ENCODE results near the gene GJD4.

Gene GJD4

DNA sequence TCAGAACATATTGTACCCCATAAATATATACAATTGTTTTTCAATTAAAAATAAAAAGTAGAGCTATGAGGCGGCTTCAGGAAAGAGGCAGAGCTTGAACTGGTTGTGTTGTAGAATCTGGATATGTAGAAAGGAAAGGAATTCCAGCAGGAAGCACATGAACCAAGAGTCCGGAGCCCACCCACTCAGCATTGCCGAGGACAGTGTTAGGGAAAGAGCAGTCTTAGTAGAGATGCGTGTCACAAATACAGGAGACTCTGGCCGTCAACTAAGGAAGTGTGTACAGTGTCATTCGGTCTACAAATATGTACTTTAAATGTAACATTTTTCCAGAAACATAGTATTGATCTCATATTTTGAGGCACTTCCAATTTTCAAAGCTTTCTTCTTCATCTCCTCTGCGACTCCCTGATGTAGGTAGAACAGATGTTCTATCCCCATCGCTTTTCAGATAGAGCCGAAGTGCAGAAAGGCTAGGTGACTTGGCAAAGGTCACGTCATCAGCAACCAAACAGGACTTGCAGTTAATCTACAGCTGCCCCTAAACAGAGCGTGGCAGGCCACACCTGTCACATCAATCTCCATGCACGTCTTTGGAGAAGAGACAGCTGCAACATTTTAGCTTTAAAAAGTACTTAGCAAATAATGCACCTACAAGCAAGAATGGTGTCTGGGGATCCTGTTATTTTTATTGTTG lies 25.3 kb upstream of the GJD4 start:
- DNase-seq, result no peak

DNA sequence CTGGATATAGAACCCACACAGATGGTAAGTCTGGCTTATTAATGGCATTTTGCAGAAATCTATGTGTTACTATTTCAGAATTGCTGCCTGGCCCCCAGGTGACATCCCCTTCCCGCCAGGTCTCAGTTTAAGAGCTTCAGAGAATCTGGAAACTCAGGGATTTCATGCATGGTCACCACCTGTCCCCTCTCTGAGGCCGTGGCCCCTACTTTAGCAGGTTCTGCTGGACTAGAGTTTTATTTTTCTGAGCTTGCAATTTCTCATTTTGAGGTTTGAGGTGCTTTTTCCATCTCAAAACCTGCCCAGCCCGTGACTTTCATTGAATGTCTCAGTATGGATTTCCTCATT lies 24.7 kb upstream of the GJD4 start:
- DNase-seq, result no peak

DNA sequence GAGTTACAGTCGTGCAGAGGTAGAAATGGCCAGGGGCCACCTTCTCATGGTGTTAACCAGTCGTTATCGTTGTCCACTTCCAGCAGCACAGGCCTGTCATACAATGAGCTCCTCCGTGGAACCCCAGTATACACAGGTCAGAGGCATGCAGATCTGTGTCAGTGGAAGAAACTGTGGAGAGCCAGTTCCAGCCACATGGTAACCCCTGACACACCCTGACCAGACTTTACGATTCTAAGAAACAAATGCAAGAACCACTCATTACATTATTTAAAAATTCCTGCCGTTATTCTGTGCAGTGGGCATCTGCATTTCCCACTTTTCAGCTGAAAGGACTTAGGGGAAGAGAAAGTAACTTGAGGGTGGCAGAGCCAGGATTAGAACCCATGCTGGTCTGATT lies 23.5 kb upstream of the GJD4 start:
- DNase-seq, result no peak

DNA sequence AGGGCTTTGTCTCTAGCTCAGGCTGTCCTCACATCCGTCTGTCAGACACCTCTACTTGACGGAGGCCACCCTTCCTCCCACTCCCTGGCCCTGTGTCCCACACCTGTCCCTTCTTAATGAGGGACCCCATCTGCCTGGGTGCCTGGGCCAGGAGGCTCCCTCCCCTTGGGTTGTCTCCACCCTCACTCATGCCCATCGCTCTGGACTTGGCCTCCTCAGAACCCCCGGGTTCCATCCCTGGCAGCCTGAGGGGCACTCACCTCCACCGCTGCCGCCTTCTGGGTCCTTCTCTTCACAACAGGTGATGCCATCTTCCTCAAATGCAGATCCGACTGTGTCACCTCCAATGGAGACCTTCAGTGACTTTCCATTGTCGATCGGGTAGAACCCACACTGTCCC lies 20.2 kb upstream of the GJD4 start:
- DNase-seq, result no peak

DNA sequence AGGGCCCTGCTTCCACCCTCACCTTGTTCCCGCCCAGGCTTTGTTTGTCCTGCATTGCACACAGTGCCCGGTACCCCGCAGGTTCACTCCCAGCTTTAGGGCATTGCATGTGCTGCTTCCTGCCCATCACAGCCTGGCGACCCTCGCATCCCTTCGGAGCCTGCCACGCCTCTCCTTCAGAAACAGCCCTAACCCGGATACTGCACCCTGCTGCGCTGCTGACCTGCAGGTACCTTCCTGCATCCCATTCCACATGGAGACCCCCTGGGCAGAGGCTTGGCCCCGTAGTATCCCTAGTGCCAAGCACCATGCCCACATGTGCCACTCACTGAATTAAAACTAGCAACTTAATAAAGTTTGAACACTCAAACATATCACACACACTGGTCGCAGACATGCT lies 19.8 kb upstream of the GJD4 start:
- DNase-seq, result no peak

DNA sequence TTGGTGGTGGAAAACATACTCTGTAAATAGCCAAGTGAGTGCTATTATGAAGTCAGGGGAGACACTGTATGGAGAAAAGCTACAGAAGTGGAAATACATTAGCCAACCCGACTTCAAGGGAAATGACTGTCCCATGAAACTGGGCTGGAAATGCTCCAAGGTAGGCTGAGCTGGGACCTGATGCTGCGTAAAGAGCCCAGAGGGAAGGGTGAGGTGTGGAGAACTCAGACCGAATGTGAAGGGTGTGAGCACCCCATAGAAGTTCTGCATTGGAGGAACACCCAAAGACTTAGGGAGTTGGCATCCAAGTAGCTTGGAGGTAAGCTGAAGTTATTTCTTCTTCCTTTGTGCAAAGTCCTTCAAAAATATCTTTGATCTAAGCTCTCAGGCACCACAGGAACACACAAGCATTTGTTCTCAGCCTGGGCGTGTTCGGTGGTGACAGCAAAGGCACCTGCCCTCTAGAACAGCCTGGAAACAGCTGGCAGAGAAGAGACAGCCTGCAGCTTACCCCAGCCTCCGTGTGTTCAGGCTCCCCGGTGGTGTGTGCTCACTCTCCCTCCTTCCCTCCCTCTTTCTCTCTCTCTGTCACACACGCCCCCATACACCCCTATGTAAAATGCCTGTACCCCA lies 19.1 kb upstream of the GJD4 start:
- DNase-seq, result no peak

DNA sequence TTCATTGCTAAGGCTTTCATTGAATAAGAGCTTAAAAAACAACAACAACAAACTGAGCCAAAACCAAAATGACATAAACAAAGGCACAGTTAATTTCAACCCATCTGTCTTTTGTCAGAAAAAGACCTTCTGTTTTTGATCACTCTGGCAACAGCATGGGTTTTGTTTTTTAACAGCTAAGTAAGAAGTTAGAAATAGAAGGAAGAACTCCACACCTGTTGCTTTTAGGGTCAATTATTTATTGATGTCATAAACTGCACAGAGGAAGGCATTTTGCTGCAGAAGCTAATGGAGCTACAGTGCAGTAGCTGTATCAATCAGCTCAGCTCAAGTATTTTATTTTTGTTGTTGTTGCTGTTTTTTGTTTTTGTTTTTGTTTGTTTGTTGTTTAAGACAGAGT lies 16.3 kb upstream of the GJD4 start:
- no peak for DNase-seq

DNA sequence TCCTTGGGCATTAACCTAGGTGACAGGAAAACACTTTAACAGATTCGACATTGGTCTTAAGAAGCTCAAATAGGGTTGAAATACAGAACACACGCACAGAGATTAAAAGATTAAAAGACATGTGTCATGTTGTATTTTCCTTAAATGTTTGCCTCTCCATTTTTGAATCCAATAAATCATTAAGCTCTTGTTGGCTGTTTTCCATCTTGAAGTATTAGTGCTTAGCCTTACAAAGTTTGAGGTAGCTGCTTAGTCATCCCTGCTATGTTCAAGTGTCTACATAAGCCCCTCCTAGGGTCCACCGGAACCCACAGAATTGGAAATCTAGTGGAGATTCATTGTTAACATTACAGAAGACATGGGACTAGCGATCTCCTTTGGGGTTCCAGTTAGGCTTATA lies 12.7 kb upstream of the GJD4 start:
- DNase-seq, result no peak

DNA sequence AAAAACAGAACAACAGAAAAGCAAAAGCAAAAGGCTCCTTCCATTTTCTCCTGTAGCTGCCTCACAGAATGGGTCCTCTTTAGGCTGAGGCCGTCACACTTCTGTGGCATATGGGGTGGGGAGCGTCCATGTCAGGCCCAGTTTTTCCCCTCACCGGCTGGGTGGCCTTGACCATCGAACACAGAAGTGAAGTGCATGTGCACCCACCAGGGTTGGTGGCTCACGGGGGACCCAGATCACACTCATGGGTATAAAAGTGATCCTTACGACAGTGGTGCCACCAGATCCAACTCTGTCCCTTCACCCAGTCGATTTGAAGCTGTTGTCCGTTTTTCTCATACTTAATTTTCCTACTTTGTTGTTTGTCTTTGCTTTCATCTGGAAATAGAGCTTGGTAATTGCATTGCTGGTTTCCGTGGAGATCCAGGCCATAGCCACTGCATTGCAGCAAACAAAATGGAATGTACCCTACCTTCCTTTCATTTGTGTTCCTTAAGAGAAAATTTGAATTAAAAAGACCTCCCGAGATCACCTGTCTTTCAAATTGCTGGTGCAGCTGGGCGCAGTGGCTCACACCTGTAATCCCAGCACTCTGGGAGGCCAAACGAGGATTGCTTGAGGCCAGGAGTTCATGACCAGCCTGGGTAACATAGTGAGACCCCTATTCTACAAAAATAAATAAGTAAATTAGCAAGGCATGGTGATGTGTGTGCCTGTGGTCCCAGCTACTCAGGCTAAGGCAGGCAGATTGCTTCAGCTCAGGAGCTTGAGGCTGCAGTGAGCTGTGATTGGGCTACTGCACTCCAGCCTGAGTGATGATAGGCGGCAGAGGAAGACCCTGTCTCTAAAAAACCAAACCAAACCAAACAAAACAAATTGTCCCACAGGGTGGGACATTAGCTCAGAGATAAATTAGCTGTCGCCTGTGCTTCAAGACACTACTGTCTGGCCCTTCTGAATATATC lies 10.7 kb upstream of the GJD4 start:
- no peak for DNase-seq

DNA sequence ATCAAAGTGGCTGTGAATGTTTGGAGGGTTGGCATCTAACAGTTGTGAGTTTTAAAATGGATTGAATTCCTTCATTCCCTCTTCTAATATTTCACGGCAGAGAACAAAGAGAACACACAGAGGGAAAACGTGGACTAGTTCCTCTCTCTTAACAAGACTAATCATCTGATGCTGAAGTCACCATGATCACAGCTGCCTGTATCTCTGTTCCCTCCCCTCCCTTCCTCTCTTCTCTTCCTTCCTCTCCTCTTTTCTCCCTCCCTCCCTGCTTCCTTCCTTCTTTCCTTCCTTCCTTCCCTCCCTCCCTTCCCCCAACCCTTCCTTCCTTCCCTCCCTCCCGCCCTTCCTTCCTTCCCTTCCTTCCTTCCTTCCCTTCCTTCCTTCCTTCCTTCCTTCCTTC lies 10.0 kb upstream of the GJD4 start:
- no peak for DNase-seq

DNA sequence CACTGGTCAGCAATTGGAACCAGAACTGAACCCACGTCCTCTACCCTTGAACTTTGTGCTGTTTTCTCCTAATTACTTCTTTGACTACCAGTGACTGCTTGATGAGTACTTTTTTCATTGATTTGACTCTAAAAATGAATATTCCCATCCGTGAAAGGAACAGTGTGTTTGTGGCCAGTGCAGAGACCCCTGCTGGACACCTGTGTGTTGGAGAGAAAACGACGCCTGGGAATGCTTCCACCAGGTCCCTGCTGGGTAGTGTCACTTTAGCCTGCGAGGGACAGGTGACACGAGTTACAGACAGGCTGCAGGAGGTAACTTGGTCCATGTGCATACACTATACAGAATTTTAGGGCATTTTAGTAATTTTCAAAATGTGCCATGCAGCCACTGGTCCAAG lies 6.8 kb upstream of the GJD4 start:
- no peak for DNase-seq

DNA sequence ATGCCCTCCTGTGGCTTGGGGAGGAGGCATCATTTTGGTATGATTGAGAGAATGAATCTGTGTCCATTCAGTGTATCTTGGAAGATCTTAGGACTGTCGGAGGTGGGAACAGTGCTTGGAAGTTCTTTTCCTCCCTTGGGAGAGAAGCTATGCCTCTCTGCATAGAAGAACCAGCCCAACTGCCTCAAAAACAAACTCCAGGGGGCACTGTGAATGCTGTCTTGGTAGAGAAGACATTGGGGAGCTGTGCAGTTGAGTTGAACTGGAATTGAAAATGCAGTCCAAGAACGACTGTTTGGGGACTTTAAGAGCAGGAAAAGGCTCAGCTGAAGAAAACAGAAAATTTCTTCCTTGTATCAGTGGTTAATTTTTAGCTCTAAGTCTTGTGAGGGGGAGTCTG lies 4.9 kb upstream of the GJD4 start:
- DNase-seq, result no peak

DNA sequence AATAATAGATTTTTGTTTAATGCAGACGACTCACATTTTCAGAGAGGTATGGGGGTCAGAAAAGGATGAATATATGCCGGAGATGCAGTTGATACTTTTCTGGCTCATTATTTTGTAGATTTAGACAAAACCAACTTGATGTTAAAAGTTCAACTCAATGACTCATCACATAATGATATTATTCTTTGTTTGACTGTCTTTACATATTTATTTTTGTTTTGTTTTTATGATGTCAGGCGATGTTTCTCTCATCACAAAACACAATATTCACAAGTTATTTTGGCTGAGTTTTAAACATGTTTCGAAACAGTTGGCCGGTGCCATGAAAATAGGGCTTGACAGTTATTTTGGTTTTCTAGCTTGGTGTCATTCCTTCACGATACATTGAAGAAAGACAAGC lies 1.3 kb downstream of the GJD4 start:
- no peak for DNase-seq

DNA sequence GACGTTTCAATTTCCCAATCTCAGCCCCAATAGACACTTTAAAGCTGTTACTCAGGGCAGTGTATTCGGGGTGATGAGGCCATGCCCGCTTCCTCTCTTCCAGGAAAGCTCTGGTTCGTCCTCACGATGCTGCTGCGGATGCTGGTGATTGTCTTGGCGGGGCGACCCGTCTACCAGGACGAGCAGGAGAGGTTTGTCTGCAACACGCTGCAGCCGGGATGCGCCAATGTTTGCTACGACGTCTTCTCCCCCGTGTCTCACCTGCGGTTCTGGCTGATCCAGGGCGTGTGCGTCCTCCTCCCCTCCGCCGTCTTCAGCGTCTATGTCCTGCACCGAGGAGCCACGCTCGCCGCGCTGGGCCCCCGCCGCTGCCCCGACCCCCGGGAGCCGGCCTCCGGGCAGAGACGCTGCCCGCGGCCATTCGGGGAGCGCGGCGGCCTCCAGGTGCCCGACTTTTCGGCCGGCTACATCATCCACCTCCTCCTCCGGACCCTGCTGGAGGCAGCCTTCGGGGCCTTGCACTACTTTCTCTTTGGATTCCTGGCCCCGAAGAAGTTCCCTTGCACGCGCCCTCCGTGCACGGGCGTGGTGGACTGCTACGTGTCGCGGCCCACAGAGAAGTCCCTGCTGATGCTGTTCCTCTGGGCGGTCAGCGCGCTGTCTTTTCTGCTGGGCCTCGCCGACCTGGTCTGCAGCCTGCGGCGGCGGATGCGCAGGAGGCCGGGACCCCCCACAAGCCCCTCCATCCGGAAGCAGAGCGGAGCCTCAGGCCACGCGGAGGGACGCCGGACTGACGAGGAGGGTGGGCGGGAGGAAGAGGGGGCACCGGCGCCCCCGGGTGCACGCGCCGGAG lies 2.6 kb downstream of the GJD4 start:
- no peak for DNase-seq

DNA sequence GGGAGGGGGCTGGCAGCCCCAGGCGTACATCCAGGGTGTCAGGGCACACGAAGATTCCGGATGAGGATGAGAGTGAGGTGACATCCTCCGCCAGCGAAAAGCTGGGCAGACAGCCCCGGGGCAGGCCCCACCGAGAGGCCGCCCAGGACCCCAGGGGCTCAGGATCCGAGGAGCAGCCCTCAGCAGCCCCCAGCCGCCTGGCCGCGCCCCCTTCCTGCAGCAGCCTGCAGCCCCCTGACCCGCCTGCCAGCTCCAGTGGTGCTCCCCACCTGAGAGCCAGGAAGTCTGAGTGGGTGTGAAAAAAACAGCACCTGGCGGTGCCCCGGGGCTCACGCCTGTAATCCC lies 3.2 kb downstream of the GJD4 start:
- DNase-seq, result no peak

DNA sequence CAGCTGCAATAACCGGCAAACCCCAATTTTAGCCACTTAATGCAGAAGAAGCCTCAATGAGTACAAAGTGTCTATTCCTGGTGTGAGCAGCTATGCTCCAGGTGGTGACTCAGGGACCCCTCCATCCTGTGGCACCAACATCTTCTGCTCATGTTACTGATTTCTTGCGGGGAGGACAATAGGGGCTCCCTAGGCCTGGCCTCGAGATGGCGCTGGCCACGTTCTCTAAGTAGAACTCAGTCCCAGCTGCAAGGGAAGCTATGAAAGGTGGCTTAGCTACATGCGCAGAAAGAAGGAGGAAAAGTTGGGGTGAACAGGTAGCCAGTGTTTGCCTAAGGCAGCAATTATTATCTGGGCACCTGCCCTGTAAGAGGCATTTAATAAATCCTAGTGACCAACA lies 6.6 kb downstream of the GJD4 start:
- no peak for DNase-seq

DNA sequence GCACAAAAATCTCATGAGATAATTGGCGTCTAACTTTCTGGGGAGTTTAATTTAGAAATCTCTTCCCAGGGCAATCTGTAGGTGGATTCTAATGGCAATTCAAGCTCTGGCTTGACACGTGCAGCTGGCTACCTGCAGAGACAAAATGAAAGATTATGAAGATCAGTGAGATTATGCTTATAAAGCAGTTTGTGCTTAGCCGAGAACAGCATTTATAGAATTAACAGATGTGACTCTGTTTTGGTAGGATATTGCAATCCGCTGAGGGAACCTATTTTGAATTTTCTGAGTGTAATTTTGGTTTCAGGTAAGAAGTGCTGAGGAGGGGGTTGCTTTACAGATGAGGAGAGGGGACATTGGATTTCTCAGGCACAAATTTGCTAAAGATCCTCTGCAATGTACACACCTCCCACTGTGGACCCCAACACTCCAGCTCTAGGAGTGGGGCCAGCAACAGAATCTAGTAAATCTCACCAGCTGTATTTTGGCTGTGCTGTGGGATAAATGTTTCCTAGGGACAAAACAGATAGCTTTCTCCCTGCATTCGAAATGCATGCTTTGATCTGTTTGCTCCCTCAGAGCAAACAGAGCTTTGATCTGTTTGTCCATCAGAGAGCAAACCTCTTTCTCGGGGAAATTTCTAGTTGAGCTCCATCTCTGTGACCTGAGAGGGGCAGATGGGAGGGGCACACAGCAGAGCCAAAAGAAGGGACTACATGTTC lies 7.4 kb downstream of the GJD4 start:
- DNase-seq, result no peak

DNA sequence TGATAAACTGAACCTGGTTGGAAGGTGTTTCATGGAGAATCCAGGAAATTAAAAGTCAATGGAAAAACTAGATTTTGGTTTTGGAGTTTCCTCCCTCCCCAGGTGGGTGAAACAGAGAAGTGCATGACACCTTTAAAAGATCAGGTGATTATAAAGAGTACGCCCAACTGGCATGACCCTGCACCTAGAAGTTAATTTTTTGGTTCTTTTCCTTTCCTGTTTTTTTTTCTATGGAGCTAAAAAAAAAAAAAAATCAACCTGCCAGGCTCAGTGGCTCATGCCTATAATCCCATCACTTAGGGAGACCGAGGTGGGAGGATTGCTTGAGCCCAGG lies 7.9 kb downstream of the GJD4 start:
- no peak for DNase-seq

DNA sequence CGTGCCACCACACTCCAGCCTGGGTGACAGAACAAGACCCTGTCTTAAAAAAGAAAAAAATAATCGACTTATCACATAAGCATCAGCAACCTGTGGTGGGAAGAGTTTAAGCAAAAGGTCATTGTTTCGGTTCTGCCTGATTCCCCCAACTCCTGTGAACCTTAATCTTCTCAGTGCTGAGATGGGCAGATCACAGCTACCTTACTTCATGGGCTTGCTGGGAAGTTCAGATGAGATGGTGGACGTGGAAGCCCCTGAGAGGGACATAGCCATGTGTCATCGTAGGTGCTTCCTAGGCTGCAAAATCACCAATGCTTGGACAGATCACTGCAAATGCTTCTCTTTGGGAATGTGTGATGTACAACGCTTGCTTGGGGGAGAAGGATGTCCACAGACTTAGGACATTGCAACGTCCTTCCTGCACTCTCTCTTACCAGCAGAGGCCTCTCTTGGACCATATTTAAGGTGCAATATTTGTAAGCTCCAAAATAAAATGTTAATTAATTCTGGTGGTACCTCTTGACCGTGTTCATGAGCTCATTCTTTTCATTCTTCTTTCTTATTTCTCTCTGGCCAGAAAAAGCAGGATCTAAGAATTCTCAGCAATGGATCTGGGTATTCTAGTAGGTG lies 8.6 kb downstream of the GJD4 start:
- no peak for DNase-seq

DNA sequence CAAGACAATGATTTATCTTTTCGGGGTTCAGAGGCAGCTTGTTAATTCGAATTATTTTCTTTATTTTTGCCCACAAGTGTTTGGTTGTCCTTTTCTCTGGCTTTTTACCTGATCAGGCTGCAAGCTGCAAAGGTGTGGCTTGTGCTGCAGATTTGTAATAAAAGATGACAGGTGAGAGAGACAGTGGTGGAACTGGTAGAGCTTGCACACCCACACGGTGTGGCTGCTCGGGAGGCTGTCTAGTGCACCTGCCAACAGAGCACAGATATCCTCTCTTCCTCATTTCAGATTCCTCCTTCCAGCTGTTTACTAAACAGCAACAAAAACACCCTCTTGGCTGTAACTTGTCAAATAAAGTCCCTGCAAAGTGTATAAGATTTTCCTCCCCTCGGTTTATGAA lies 9.2 kb downstream of the GJD4 start:
- no peak for DNase-seq

DNA sequence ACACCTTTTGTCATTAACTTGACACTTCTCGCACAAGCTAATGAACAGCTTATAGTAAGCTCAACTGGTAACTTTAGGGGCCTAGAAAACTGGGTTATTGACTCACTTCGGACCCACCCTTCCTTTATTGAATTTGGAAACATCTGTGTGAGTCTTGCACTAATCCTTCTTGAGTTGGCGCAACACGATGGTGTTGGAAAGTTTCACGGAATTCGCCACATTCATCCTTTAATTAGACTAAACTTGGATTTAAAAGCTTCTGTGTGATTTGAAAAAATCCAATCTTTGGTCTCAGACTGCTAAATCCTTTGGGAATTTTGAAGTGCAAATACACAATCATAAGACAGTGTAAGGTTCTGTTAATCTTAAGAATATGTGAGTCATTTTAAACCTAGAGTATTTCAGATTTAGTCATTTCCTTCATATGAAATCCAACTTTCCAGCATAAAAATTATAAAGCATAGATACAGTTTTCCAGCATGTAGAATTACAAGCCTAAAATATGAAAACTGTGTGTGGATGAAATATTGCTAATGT lies 21.9 kb downstream of the GJD4 start:
- no peak for DNase-seq

DNA sequence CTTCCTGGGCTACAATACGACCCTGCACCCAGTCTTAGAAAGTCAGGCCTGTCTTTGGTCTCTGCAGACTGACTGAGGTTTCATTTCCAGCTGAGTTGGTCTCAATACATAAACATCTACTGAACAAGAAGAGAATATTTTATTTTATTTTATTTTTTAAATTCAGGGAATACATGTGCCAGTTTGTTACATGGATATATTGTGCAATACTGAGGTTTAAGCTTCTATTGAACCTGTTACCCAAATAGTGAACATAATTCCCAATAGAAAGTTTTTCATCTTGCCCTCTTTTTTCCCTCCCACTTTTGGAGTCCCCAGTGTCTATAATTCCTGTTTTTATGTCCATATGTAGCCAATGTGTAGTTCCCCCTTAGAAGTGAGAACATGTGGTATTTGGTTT lies 26.3 kb downstream of the GJD4 start:
- DNase-seq, result no peak
